ELR (cell line): Measurements from ENCODE around the gene SND1.

Experiments used
- DNase-seq: peaks from one replicate; pipeline ENCODE4 v3.0.0-alpha.2; 2015; ENCODE audit warnings: low read depth

SND1 gene

GRCh38 chr7:127802845-127803244, 150.9 kb downstream of the SND1 start:
- no peak for DNase-seq

DNA sequence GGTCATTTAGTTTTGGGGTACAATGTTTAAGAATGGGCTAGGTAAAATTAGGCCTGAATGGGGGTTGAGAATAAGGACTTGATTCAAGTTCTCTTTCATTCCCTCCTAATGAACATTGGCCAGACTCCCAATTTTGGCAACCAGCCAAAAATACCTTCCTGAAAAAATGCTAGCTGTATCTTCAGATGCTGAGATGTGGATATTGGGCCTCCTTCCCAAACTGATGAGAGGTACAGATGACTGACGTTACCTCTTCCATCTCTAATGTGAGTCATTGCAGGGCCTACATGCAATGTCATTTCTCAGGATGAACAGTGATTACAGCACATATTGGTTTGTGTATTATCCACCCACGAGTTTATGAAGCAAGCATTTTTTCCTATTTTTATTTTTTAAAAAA, 151.6 kb downstream of the SND1 start:
- DNase-seq: peak; percentile 40

GRCh38 chr7:127807340-127807739, 155.3 kb downstream of the SND1 start:
- no peak for DNase-seq

DNA sequence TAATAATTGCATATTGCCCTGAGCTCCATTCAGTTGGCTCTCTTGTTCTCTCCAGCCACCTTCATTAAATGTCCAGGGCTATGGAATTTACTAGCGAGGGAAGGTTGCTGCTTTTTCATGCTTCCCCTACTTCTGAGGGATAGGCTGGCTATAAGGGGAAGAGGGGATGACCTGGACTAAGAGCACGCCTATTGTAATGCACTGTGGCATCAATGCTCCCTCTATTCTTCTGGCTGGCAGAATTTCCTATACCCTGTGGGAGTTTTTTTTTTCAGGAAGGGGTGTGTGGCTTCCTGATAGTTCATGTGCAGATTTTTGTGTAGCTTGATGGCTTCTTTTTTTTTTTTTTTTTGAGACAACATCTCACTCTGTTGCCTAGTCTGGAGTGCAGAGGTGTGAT, 155.8 kb downstream of the SND1 start:
- DNase-seq: no peak

- DNase-seq: peak; percentile 82
Measured at GRCh38 chr7:127809261-127809702, 157.3 kb downstream of the SND1 start.

DNA sequence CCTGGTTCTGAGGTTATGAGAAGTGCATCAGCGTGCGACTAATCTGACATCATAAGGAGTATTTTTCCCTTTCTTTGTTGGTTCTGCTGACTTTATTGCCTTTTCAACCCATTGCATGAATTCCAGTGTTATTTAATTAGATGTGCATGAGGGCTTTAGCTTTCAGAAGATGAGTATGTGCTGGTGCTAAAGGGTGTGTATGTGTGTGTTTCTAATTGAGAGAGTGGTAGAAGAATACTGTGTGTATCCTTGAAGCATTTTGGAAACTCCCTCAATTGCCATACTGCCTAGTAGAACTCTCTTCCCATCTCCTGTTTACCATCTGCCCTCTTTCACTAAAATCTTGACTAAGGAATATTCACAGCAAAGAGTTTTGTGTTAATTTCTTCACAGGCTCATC, 158.1 kb downstream of the SND1 start:
- DNase-seq: no peak

DNA sequence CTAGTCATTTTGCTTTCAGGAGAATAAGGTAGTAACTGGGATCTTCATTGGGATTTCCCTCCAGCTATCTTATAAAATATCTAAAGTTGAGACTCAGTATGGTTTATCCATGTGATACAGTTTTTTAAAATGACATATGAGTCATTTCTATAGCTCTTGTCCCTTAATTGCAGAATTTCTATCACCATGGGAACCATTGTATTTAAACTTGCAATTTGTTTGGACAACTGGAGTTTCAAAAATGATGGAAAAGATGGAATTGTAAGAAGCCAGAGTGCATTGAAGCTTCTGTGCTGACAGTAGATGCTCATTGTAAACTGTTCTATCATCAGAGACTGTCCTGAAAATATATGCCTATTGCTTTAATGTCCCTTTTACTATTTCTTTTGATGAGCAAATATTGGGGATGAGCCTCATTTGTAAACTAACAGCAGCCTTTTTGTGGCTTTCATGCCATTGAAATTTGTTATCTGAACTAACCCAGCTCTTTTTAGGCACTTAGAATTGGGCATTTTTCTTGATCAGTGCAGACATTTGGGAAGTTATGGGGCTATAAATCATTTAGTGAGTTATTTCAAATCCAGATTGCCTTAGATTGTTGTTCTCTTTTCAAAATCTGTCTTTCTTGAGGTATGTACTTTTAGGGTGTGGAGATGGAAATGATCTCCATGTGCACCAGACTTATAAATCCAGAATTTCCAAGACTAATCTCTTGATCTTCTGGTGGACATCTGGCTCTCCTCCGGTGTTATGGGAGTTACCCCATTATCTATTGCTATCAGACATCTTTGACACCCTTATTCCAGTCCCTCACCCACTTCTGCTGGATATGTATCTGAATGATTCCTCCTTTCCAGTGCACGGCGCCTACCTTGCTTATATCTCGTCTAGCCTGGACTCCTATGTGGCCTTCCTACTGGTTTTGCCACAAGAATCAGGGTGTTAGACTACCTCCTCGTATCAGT, 159.0 kb downstream of the SND1 start:
- DNase-seq: no peak

DNA sequence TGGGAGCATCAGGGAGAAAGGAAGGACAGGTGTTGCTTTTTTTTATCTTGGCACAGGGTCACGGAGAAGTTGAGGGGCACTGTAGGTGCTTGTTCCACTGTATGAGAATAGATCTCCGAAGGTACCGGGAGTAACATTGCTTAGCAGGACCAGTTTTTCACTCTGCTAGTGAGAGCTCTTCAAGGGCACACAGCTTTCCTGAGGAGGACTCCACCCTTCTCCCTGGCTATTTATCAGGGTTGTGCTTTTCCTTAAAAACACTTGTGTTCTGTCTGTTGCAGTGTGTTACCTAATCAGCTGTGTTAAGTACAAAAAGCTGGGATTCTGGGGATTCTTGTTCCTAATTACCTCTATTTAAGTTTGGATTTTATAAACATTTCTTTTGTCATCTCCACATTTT, 160.5 kb downstream of the SND1 start:
- DNase-seq: no peak

DNA sequence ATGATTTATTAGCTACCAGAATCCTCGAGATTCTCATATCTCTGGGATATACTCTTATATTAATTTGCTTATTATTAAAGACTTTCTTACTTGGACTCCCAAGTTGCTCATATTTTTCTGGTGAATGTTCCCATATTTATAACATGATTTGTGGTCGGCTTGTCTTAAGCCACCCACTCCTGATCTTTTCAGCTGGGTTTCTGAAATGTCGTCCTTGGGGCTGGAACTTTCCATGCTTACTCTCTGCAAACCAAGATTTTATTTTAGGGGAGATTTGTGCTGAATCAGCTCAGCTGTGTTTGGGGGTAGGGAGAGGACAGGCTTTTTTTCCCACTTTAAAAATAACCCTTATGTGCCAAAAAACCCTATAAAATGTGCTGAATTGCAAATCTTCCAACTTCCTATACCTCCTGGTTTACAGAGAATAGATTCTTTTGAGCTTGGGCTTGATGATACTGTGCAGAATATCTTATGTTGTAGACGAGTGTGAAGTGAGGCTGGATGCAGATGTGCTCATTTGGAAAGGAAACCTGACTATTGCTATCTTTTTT, 162.1 kb downstream of the SND1 start:
- no peak for DNase-seq

- DNase-seq: no peak
Measured at GRCh38 chr7:127815631-127816145, 163.7 kb downstream of the SND1 start.

DNA sequence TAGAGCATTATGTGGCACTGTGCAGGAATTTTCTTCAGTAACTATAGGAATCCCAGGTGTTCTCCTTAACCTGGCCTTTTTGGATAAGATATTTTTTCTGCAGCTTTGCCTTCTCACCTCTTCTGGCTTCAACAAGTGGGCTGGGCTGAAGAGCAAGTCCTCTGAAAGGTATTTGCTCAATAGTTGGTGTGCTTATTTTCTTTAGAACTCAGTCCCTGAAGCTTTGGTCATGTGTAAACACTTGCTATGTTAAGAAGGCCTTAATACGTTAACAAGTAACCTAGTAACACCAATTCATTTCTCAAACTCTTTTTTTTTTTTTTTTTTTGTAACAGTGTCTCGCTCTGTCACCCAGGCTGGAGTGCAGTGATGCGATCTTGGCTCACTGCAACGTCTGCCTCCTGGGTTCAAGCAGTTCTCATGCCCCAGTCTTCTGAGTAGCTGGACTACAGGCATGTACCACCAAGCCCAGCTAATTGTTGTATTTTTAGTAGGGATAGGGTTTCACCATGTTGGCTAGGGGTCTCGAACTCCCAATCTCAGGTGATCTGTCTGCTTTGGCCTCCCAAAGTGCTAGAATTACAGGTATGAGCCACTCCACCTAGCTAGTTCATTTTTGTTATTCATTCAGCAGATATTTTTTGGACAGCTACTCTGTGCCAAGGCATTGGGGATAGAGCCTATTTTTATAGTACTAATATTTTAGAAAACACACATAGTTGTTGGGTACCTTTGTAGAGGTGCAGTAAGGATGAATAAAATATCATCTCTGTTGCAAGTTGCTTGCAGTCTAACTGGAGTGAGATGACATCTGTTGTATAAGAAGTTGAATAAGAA, 164.6 kb downstream of the SND1 start:
- no peak for DNase-seq

- no peak for DNase-seq
Measured at GRCh38 chr7:127817466-127817865, 165.5 kb downstream of the SND1 start.

DNA sequence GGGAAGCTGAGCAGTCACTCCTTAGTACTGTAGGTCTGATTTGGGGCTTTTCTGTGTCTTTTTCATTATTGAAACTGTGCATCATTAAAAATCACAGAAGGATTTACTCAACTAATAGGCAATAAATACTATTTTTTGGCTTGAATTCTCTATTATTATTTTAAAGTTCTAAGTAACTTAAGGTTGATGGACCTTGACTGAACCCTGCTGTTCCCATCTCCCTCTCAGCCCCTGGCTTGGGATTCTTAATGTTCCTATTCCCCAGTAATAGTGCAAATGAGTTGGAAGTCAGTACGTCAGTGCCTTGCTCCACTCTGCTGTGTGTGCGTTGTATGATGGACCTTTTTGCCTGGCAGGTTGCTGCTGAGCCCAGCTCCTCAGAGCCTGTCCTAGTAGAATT, 166.3 kb downstream of the SND1 start:
- DNase-seq: no peak

- peak; percentile 64 for DNase-seq
Measured at GRCh38 chr7:127819975-127820731, 168.2 kb downstream of the SND1 start.

DNA sequence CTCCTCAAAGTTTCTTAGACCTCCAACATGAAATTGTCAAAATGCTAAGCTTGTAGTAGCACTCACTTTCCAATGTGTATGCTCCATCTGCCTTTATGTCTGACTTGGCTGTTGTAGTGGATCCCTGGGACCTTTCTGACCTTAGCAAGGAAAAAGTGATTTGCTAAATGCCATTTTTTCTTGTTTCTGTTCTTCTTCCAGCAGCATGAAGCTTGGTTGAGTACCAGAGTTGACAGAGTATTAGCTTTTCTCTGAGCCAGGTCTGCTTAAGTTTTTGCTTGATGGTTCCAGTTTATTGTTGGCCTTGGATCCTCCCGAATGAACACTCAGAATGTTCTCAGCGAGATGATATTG, 168.7 kb downstream of the SND1 start:
- no peak for DNase-seq

GRCh38 chr7:127821146-127821545, 169.2 kb downstream of the SND1 start:
- no peak for DNase-seq

GRCh38 chr7:127822822-127823508, 171.0 kb downstream of the SND1 start:
- DNase-seq: no peak

DNA sequence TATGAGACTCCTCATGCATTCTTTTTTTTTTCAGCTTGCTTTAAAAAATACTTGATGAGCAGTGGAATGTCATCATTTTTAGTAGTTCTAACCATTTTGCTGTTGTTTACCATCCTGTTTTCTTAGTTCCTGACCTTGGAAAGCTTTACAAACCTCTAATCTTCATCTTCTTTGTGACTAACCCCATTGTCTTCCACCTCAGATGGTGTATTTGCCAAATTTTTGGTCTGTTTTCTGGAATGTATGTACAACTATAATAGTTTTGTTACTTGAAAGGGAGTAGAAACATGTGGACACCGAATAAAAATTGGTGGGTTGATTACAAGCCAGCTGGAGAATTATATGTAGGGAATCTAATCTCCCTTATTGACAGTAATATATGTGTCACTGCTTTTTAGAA, 172.7 kb downstream of the SND1 start:
- DNase-seq: no peak

DNA sequence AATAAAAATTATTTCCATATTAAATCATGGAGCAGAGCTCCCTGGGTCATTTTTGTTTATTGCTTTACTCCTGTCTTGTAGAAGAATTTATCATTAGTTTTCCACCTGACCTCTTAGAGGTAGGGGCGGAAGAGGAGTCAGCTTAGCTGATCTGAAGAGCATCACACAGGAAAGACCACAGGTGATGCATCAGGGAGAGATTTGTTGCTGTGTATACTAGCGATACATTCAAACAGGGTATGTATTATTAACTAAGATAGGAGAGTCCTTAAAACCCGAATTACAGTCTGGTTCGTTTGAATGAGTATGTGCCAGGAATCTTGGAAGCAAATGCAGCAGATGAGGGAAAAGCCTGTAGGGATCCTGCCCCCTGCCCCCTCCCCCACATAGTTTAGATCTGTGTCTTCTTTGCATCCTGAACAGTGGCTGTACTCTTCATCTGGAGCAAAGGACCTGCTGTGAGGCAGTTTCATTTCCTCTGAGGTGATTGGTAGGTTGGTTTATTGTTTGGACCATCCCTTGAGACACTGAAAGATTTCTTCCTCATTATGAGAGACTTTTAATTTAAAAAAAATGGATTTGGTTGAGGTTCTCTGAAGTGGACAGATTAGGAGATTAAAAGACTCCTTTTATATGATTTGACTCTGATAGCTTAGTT, 177.0 kb downstream of the SND1 start:
- no peak for DNase-seq
